T-helper 9 cell (primary cell): ENCODE results near the gene MAGEA11.
"Not testable (repeated sequence)": the region's sequence is repeated elsewhere in the genome, so short reads cannot be mapped to it uniquely, and the experiment has no call there.

Experiments
- DNase-seq: peaks from one replicate; pipeline ENCODE4 v3.0.0-alpha.2; 2020
- total RNA-seq, 2 donors: gene quantifications; one replicate each; lab custom pipeline; 2026; lab: John Stamatoyannopoulos, UW

MAGEA11 gene
- total RNA-seq, result 0 to 0.07 reads per million in 2 donors

GRCh38 chrX:149711545-149712236 is at the start of gene MAGEA11:
MAGEA11 (plus strand) TSS chrX:149712060; CDS start chrX:149713160, 1,100 bp downstream.
- no peak for DNase-seq

DNA sequence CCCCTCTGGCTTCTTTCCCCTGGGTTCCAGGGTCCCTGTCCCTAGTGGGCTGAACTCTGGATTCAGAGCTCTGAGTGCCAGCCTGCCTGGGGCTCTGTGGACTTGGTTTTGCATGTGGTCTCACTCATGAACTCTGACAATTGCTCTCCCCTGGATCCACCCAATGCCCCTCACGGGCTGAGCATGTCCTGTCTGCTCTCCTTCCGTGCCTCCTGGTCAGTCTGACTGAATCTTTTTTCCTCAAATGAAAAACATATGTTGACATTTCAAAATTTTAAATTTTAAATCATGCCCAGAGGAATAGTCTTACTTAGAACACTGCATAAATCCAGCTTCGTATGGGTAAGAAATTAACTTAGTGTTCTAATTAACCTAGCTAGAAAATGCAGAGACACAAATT is 36.8 kb upstream of the MAGEA11 start:
- not testable (repeated sequence) for DNase-seq

- not testable (repeated sequence) for DNase-seq
These were observed 36.3 kb upstream of the MAGEA11 start for GRCh38 chrX:149675554-149675953.

GRCh38 chrX:149679164-149679678 is 32.6 kb upstream of the MAGEA11 start:
- not testable (repeated sequence) for DNase-seq

DNA sequence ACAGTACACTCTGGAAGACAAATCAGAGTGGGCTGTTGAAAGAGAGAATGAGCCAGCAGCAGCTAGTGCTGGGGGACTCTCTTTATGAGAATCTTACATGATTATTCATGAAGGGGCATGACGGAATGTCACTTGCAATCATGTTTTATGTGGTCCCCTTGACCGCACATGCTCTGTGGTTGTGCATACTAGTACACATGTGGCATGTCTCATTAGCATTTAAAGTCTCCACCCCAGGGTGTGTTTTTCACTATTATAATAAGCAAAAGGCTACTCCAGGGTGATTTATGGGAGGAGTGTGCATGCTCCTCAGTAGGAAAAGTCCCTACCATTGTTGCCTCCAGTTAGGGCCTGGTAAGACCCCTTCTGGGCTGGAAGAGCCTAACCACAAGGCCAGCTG is 30.7 kb upstream of the MAGEA11 start:
- no peak for DNase-seq

GRCh38 chrX:149682031-149682430 is 29.8 kb upstream of the MAGEA11 start:
- no peak for DNase-seq

DNA sequence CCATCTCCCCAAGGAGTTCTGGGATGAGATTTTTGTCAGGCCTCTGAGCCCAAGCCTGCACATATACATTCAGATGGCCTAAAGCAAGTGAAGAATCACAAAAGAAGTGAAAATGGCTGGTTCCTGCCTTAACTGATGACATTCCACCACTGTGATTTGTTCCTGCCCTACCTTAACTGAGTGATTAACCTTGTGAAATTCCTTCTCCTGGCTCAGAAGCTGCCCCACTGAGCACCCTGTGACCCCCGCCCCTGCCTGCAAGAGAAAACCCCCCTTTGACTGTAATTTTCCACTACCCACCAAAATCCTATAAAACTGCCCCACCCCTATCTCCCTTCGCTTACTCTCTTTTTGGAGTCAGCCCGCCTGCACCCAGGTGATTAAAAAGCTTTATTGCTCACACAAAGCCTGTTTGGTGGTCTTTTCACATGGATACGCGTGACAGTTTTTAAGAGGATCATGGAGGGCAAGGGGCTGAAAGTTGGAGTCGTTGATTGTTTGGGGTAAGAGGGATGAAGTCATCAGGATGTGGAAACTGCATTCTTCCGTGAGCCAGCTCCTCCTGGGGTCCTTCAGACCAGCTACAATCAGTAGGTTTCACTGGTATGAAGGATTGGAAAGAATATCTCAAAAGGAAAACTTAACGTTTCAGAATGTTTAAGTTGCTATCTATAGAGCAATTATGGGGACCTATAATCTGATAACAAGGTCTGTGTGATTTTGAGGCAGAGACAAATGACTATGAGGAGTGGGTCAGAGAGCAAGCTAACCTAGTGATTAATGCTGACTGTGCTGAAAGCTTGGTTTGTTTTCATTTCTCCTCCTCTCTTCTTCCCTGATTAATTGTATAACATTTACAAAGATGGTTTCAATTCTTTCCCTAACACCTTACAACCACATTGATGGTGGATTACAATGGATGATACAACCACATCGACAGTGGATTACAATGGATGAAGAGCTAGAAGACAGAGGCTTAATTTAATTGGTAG is 28.6 kb upstream of the MAGEA11 start:
- DNase-seq, result no peak

- DNase-seq, result no peak
These were observed 27.7 kb upstream of the MAGEA11 start for GRCh38 chrX:149683966-149684730.

GRCh38 chrX:149687991-149688390 is 23.9 kb upstream of the MAGEA11 start:
- no peak for DNase-seq

- no peak for DNase-seq
These were observed 23.3 kb upstream of the MAGEA11 start for GRCh38 chrX:149688552-149688951.

DNA sequence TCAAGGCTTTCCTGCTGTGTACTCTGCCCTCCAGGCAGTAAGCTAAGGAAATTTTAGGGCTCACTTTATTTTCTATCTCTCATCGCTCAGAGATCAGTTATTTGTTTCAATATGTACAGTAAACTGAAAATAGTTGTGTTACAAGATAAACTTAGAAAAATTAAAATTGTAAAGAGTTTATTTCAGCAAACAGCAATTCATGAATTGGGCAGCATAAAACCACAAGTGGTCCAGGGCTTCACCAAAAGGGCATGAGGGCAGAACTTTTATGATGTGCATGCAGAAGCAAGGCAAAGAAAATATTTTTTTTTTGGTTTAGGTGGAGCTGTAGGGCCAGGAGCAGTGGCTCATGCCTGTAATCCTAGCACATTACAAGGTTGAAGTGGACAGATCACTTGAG is 20.1 kb upstream of the MAGEA11 start:
- no peak for DNase-seq

- DNase-seq, result not testable (repeated sequence)
These were observed 19.1 kb upstream of the MAGEA11 start for GRCh38 chrX:149692686-149693272.

GRCh38 chrX:149699761-149700160 is 12.1 kb upstream of the MAGEA11 start:
- DNase-seq, result no peak

- DNase-seq, result no peak
These were observed 7.2 kb upstream of the MAGEA11 start for GRCh38 chrX:149704664-149705063.

DNA sequence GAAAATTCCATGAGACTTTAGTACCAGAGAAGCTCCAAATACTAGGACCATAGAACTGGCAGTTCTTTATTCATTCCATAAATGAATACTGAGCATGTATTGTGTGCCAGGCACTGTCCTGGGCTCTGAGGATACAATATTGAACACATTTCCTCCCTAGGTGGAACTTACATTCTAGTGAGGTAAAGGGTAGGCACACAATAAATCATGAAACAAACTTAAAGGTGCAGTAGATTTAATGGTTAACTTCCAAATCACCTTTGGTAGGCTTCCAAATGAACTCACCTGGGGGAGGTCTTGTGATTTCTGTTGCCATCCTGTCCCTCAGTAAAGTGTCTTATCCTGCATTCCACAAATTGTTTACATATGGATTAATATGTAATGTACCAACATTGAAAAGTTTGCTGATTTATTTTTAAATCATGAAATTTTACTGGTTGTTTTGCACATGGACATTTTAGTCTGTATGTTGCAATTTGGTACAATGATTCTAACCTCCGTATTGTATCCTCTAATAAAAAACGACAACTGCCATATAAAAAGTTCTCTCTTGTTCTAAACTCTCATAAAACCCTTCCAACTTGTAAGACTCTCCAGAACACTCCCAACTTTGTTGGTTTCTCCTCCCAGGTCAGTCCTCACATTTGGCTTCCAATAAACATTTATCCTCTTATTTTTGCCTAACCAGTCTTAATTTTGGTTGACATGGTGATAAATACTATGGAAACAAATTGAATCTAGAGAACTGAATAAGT is 4.5 kb upstream of the MAGEA11 start:
- no peak for DNase-seq

- DNase-seq, result no peak
These were observed 971 bp downstream of the MAGEA11 start for GRCh38 chrX:149712831-149713230.

DNA sequence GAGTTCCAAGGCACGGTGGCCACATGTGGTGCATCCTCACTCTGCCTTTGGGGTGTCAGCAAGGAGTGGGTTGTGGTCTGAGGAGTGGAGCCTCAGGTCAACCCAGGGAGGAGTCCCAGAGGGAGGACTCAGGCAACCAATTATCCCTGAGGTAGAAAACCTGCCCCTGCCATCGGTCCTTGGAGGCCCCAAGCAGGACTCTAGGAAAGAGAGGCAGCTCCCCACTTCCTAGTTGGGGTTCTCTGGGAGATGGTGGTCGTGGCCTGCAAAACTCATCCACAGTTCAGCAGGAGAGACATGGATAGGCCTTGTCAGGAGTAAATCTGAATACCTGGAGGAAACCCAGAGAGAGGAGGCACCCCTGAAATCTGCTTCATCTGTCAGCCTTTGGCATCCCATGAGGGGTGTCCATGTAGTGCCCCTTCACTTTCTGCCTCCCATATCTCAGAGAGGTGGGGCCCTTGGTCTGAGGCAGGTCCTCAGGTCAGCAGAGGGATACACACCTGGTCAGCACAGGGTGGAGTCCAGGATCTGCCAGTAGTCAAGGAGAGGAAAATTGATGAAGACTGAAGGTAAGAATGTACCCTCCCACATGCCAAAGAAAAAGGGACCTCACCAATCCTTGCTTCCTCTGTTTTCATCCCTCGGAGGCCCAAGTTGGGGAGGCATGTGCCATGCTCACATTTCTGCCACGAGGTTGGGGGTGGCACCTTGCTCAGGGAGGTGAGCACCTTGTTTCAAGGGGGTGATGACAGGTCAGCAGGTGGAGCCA is 1.6 kb downstream of the MAGEA11 start:
- DNase-seq, result no peak

DNA sequence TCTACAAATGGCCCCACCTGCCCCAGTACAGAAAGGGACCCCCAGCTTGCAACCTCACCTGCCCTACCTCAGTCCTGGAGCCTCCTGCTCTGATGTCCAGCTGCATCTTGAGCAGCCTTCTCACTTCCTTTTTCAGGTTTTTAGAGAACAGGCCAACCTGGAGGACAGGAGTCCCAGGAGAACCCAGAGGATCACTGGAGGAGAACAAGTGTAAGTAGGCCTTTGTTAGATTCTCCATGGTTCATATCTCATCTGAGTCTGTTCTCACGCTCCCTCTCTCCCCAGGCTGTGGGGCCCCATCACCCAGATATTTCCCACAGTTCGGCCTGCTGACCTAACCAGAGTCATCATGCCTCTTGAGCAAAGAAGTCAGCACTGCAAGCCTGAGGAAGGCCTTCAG is 3.6 kb downstream of the MAGEA11 start:
- DNase-seq, result no peak

- no peak for DNase-seq
These were observed 4.8 kb downstream of the MAGEA11 start for GRCh38 chrX:149716632-149717031.

DNA sequence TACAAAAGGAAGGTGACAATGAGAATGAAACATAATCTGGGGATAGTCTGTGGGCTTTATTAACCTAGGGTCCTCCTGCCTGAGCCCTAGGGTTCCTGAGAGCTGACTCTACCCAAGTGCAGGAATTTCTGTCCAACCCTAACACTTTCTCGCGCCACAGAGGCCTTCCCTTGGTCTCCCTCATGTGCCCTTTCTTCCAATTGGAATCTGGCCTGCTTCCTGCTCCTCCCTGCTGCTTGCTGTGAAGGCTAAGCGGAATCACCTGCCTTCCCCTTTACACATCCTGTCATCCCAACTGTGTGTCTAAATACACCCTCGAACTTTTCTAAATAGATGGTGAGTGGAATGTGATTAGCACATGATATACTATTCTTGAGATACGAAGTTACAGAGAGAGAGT is 5.9 kb downstream of the MAGEA11 start:
- no peak for DNase-seq

DNA sequence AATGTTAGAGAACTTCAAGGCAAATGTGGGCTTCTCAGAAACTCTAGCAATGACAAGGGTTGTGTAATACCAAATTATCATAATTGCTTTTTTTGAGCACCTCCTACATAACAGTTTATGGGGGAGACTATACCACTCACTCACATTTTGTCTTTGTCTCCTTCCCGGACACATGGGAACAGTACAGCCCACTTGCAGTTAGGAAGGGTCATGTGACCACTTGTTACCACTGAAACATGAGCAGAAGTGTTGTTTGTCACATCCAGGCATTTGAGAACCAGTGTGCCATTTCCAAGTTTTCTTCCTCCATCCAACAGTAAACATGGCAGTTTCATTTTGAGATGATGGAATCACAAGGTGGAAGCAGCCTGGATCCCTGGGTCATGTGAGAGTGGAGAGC is 6.9 kb downstream of the MAGEA11 start:
- no peak for DNase-seq
